ENCODE data around the gene ZNF222. TPM values are rescaled to one million over a fixed set of nuclear protein-coding genes. Genes with fewer than 3 reads are reported as not detected.

The ZNF222 gene
- total RNA-seq, 1 experiment from 2014 or later: 5.3 TPM

GRCh38 chr19:44069415-44069814 is 44.2 kb downstream of the ZNF222 start:
- peaks cover 21% of the 10 kb centered on the region for H3K4me1 Mint-ChIP-seq (ENCODE audit: low read depth, unreplicated experiment)
- peaks cover 33% of the 10 kb centered on the region for H3K36me3 Mint-ChIP-seq (ENCODE audit: insufficient read depth, unreplicated experiment)
- no peak overlapping the region for H3K27ac Mint-ChIP-seq (ENCODE audit: unreplicated experiment)
- CTCF ChIA-PET: no interaction called here
- DNase-seq: no peak
- intact Hi-C loops (cut with micrococcal nuclease; ENCODE audit: unreplicated experiment): no loop called here
- H3K27me3 Mint-ChIP-seq (ENCODE audit: unreplicated experiment): no peaks in the 10 kb centered on the region
- H3K4me3 Mint-ChIP-seq (ENCODE audit: low read depth, unreplicated experiment): no peak overlapping the region
- H3K9me3 Mint-ChIP-seq (ENCODE audit: low read depth, unreplicated experiment): peaks cover 22% of the 10 kb centered on the region
- TF ChIP-seq CTCF (IDR thresholded peaks at IDR 0.05; ENCODE audit: unreplicated experiment): no peak
- no TSS peak for BruUV-seq (replicated peaks)

- CTCF ChIA-PET: interaction anchor here (1.6 kb wide), 1 partner anchor 24 kb away, joined by 4 read pairs; no protein-coding TSS in a partner anchor
- TF ChIP-seq CTCF (IDR thresholded peaks at IDR 0.05; ENCODE audit: unreplicated experiment): no peak
- DNase-seq: peak; percentile 91
- Mint-ChIP-seq H3K4me3 (ENCODE audit: low read depth, unreplicated experiment) (peak within 1 kb of the TSS; percentile 88), H3K36me3 (ENCODE audit: insufficient read depth, unreplicated experiment) (peaks cover 21% of the 10 kb centered on the region), H3K27ac (ENCODE audit: unreplicated experiment) (peak within 1 kb of the TSS; percentile 88), H3K9me3 (ENCODE audit: low read depth, unreplicated experiment) (peaks cover 14% of the 10 kb centered on the region), H3K4me1 (ENCODE audit: low read depth, unreplicated experiment) (peaks cover 21% of the 10 kb centered on the region), H3K27me3 (ENCODE audit: unreplicated experiment) (no peaks in the 10 kb centered on the region)
- BruUV-seq (replicated peaks): TSS peak; percentile 64
- intact Hi-C loops (cut with micrococcal nuclease; ENCODE audit: unreplicated experiment): no loop called here
Observed at GRCh38 chr19:44071824-44072542, 46.8 kb downstream of the ZNF222 start, which contains the start of gene ZNF284. ZNF284 (plus strand) TSS chr19:44072159; CDS start chr19:44076390, 4,231 bp downstream.

GRCh38 chr19:44072543-44073401 is 47.6 kb downstream of the ZNF222 start:
- CTCF ChIA-PET: interaction anchor here (1.6 kb wide), 1 partner anchor 23 kb away, joined by 4 read pairs; no protein-coding TSS in a partner anchor
- intact Hi-C loops (cut with micrococcal nuclease; ENCODE audit: unreplicated experiment): no loop called here
- H3K36me3 Mint-ChIP-seq (ENCODE audit: insufficient read depth, unreplicated experiment): peaks cover 23% of the 10 kb centered on the region
- no TSS peak for BruUV-seq (replicated peaks)
- H3K4me3 Mint-ChIP-seq (ENCODE audit: low read depth, unreplicated experiment): peak overlapping the region; percentile 88
- peaks cover 21% of the 10 kb centered on the region for H3K4me1 Mint-ChIP-seq (ENCODE audit: low read depth, unreplicated experiment)
- DNase-seq: peak; percentile 7
- peaks cover 9% of the 10 kb centered on the region for H3K9me3 Mint-ChIP-seq (ENCODE audit: low read depth, unreplicated experiment)
- peak overlapping the region; percentile 88 for H3K27ac Mint-ChIP-seq (ENCODE audit: unreplicated experiment)
- H3K27me3 Mint-ChIP-seq (ENCODE audit: unreplicated experiment): no peaks in the 10 kb centered on the region
- TF ChIP-seq CTCF (IDR thresholded peaks at IDR 0.05; ENCODE audit: unreplicated experiment): no peak

GRCh38 chr19:44076325-44076724 is 51.1 kb downstream of the ZNF222 start:
- no peak for TF ChIP-seq CTCF (IDR thresholded peaks at IDR 0.05; ENCODE audit: unreplicated experiment)
- H3K27ac Mint-ChIP-seq (ENCODE audit: unreplicated experiment): no peak overlapping the region
- CTCF ChIA-PET: no interaction called here
- peaks cover 16% of the 10 kb centered on the region for H3K4me1 Mint-ChIP-seq (ENCODE audit: low read depth, unreplicated experiment)
- H3K27me3 Mint-ChIP-seq (ENCODE audit: unreplicated experiment): no peaks in the 10 kb centered on the region
- H3K4me3 Mint-ChIP-seq (ENCODE audit: low read depth, unreplicated experiment): no peak overlapping the region
- DNase-seq: no peak
- H3K9me3 Mint-ChIP-seq (ENCODE audit: low read depth, unreplicated experiment): peaks cover 7% of the 10 kb centered on the region
- intact Hi-C loops (cut with micrococcal nuclease; ENCODE audit: unreplicated experiment): no loop called here
- no TSS peak for BruUV-seq (replicated peaks)
- peaks cover 23% of the 10 kb centered on the region for H3K36me3 Mint-ChIP-seq (ENCODE audit: insufficient read depth, unreplicated experiment)

Other genes with a start within 250 kb of the ZNF222 start
- 147 and 152 TPM in 2 replicates for gene KCNN4, start 244.4 kb upstream of the ZNF222 start, total RNA-seq (2022)
- 5.0 and 6.4 TPM in 2 replicates for gene LYPD5, start 222.9 kb upstream of the ZNF222 start, total RNA-seq (2022)
- gene ZNF283, start 198.1 kb upstream of the ZNF222 start, total RNA-seq (2022): 12.9 and 13.9 TPM in 2 replicates
- 4.4 and 4.6 TPM in 2 replicates for gene ZNF404, start 141.4 kb upstream of the ZNF222 start, total RNA-seq (2022)
- gene ZNF45, start 90.1 kb upstream of the ZNF222 start, total RNA-seq (2022): 14.9 and 20.3 TPM in 2 replicates
- 6.3 and 8.3 TPM in 2 replicates for gene ZNF221, start 74.2 kb upstream of the ZNF222 start, total RNA-seq (2022)
- gene ZNF155, start 41.2 kb upstream of the ZNF222 start, total RNA-seq (2022): 6.8 and 6.9 TPM in 2 replicates
- gene ZNF230, start 22.4 kb upstream of the ZNF222 start, total RNA-seq (2022): 6.0 and 7.8 TPM in 2 replicates
- 6.0 and 8.7 TPM in 2 replicates for gene ZNF223, start 26.7 kb downstream of the ZNF222 start, total RNA-seq (2022)
- 4.7 and 5.6 TPM in 2 replicates for gene ZNF284, start 46.8 kb downstream of the ZNF222 start, total RNA-seq (2022)
- 34.4 and 41.8 TPM in 2 replicates for gene ZNF224, start 69.0 kb downstream of the ZNF222 start, total RNA-seq (2022)
- 5.3 and 6.1 TPM in 2 replicates for gene ZNF225, start 88.0 kb downstream of the ZNF222 start, total RNA-seq (2022)
- gene ZNF234, start 116.2 kb downstream of the ZNF222 start, total RNA-seq (2022): 14.8 and 16.2 TPM in 2 replicates
- 25.0 and 25.6 TPM in 2 replicates for gene ZNF226, start 139.7 kb downstream of the ZNF222 start, total RNA-seq (2022)
- 27.4 and 29.4 TPM in 2 replicates for gene ZNF227, start 187.2 kb downstream of the ZNF222 start, total RNA-seq (2022)
- gene ZNF233, start 234.5 kb downstream of the ZNF222 start, total RNA-seq (2022): 3.9 and 4.8 TPM in 2 replicates